GM12801 (cell line): ENCODE results near the gene ERCC1.

Experiments
- TF ChIP-seq, protein P1 (sequence below): IDR thresholded peaks from one replicate; pipeline ENCODE4 v1.5.1; 2011; ENCODE audit warnings: control low read depth; ENCODE audit not compliant: insufficient read length; ENCODE audit errors: extremely low read depth

The ERCC1 gene

DNA sequence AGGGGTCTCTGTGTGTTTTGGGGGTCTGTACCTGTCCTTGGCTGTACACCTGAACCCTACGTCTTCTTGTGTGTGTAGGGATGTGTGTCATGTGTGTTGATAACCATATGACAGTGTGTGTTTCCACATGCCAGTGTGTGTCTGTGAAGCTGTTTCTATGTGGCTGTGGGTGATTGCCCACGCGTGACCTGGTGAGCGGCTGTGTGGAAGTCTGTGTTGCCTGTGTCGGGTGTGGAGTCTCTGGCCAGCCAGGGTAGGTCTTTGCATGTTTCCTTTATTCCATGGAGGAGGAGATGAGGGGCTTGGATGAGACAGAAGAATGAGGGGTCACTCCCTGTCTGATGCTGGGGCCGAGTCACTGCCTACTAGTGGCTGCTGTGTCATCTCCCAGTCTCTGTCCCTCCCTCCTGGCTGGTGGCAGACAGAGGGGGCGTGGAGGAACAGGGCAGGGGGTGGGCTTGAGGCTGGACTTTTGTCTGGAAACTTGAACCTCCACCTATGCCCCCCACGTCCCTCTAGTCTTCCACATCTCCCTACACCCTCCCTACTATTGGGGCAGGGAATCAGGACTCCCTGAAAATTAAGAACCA, 41.2 kb upstream of the ERCC1 start:
- TF ChIP-seq, protein P1, sequence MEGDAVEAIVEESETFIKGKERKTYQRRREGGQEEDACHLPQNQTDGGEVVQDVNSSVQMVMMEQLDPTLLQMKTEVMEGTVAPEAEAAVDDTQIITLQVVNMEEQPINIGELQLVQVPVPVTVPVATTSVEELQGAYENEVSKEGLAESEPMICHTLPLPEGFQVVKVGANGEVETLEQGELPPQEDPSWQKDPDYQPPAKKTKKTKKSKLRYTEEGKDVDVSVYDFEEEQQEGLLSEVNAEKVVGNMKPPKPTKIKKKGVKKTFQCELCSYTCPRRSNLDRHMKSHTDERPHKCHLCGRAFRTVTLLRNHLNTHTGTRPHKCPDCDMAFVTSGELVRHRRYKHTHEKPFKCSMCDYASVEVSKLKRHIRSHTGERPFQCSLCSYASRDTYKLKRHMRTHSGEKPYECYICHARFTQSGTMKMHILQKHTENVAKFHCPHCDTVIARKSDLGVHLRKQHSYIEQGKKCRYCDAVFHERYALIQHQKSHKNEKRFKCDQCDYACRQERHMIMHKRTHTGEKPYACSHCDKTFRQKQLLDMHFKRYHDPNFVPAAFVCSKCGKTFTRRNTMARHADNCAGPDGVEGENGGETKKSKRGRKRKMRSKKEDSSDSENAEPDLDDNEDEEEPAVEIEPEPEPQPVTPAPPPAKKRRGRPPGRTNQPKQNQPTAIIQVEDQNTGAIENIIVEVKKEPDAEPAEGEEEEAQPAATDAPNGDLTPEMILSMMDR = no peak

DNA sequence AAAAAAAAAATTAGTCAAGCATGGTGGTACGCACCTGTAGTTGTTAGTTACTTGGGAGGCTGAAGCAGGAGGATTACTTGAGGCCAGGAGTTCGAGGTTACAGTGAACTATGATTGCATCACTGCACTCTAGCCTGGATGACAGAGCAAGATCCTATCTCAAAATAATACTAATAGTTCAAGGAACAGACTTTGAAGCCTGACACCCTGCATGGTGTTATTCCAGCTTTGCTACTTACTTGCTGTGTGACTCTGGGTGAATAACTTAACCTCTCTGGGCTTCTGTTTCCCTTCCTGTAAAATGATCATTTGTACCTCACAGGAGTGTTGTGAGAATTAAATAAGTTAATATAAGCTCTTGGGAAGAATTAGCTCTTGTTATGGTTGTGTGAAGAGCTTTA, 40.6 kb upstream of the ERCC1 start:
- TF ChIP-seq, protein P1 = no peak

DNA sequence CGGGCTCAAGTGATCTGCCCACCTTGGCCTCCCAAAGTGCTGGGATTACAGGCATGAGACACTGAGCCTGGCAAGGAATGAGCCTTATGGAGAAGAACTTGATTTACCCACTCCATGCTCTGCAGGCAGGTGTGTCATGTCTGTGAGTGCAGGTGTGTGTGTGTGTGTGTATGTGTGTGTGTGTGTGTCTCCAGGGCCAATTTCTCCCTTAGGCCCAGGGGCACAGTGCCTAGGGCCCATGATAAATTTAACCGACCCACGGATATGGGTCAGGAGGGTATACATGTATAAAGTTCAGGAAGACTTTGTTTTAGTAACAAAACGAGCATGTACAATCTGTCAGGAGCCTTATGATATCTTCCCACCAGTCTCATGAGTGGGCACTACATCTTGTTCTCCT, 39.5 kb upstream of the ERCC1 start:
- TF ChIP-seq, protein P1 = no peak

DNA sequence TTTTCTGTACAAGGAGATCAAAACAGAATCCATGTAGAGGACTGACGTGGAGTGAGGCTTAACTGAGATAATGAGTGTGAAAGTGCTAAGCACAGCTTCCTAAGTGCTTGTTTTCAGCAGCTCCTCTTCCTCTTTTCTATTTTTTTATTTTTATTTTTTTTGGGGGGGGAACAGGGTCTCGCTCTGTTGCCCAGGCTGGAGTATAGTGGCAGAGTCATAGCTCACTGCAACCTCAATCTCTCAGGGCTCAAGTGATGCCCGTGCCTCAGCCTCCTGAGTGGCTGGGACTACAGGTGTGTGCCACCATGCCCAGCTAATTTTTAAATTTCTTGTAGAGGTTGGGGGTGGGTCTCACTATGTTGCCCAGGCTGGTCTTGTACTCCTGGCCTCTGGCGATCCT, 38.5 kb upstream of the ERCC1 start:
- TF ChIP-seq, protein P1 = no peak

- TF ChIP-seq, protein P1 = no peak
Measured at GRCh38 chr19:45460807-45461347, 37.2 kb upstream of the ERCC1 start.

DNA sequence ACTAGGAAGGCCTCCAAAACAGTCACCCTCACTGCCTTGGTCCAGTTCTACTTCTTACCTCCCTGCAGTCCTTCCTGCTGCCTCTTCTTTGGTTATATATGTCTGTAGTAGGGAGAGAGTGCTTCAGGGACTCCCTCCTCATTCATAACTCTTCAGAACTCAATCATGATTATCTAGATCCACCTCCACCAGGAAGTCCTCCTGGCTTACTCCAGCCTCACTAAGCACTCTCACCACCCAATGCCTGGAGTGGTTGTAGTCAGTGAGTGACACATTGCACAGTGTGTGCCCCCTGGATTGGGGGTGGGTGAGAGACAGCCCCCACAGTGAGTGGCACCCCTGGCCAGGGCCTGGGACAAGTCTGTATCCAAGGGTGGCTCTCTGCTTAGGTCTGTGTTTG, 34.1 kb upstream of the ERCC1 start:
- TF ChIP-seq, protein P1 = no peak

GRCh38 chr19:45456500-45456815, 32.7 kb upstream of the ERCC1 start:
- TF ChIP-seq, protein P1 = no peak
